Stimulated activated naive CD4-positive, alpha-beta T cell treated with Interleukin-2 at 50 U/mL for 16 hours (primary cell): ENCODE results near the gene KCNJ13.

Source experiments
- DNase-seq: peaks from one replicate; lab custom pipeline; 2025; lab: John Stamatoyannopoulos, UW

The KCNJ13 gene

DNA sequence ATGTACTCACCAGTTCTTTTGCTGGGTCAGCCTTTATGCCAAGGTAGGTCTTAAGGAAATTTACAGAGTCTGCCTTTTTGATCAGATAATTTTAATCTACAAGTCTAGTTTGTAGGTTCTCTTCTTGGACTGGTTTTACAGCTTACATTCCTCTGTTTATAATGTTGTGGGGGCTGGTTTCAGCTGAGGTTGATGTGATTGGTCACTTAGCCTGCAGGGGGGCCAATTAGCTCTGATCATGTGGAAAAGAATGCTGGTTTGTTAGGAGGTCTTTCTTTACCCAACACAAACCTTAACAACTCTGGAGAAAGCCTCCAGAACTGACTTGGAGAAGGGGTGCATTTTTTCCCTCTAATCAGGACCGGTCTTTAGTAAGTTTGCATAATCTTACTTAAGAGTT is at the start of gene KCNJ13:
TSS of gene KCNJ13 (minus strand) at position 131 of the 400 bp plus-strand sequence. CDS start 5,203 bp downstream, outside the sequence.
- DNase-seq: no peak

DNA sequence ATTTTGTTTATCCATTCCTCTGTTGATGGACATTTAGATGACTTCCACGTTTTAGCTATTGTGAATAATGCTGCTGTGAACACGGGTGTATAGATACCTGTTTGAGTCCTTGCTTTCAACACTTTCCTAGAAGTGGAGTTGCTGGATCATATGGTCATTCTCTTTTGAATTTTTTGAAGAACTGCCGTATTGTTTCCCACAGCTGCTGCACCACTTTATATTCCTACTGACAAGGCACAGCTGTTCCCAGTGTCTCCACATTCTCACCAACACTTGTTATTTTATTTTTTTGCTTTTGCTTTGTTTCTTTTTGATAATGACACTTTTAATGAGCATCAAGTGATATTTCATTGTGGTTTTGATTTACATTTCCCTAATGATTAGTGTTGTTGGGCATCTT is 41.4 kb upstream of the KCNJ13 start:
- no peak for DNase-seq

DNA sequence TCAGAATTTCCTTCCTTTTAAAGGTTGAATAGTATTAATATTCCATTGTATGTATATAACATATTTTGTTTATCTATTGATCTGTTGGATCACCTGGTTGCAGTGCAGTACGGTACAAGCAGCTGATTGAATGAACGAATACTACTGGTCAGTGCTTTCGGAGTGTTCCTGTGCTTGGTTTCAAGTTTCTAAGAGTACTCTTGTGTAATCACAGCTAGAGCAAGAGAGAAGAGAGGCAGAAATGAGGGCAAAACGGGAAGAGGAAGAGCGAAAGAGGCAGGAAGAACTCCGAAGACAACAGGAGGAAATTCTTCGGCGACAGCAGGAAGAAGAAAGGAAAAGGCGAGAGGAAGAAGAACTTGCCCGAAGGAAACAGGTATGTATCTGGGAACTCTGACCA is 40.3 kb upstream of the KCNJ13 start:
- no peak for DNase-seq

DNA sequence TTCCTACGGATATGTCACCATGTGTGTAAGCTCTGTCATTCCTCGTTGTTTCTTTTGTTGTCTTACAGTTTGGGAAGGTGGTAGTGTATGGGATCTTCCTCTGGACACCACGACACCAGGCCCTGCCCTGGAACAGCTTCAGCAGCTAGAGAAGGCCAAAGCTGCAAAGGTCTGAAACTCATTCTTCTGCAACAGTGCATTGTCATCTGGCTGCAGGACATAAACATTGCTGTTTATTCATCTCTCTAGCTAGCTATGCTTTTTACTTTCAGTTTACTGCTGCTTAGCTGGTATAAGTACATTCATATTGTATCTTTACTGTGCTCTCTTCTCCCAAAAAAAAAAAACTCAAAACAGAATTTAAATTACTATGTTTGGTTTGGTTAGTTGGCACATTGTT is 39.2 kb upstream of the KCNJ13 start:
- DNase-seq: no peak

DNA sequence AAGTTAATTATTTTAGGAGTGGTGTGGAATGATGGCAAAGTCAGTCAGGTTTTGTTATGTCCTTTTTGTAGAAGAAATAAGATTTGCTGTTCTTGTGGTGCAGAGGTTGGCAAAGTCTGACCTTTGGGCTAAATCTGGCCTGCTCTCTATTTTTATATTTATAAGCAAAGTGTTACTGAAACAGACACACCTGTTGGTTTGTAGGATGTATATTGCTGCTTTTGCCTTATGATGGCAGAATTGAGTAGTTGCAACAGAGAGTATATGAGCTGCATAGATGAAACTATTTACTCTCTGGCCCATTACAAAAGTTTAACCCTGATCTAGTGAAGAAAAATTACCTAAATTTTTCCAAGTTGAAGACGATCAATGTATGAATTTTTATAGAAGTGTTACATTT is 34.1 kb upstream of the KCNJ13 start:
- DNase-seq: no peak

DNA sequence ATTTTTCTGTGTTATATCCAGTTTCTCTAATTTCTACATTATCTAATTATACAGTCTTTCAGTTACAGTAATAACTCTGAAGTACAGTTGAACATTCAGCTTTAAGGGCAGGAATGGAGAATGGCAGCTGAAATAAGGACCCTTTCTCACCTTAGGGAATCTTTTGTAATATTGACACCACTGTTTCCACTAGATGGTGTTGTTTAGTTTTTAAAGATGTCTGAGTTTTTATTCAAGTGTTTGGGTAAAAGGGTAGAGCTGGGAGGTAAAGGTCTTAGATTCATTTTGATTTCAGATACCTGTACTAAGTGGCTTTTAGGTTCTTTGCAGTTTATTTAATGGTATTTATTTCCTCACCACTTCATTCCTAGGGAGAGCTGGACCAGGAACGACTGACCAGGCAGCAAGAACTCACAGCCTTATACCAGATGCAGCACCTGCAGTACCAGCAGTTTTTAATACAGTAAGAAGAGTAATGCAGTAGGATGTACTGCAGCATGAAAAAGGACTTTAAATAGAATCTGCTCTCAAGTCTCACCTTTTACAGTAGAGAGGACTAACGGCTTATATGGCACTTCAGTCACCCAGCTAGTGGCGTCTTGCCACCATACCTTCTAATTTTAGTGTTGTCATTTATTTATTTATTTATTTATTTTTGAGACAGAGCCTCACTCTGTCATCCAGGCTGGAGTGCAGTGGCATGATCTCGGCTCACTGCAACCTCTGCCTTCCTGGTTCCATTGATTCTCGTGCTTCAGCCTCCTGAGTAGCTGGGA is 33.2 kb upstream of the KCNJ13 start:
- DNase-seq: no peak

DNA sequence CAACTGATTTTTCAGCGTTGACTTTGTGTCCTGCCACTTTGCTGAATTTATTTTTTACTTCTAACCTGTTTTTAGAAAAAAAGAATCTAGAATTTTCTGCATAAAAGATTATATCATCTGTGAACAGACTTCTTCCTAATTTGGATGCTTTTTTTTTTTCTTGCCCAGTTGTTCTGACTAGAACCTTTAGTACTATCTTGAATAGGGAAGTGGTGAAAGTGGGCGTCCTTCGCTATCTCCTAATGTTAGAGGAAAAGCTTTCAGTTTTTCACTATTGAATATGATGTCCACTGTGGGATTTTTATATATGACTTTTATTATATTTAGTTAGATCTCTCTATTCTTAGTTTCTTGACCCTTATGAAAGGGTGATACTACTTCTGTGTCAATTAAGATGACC is 25.7 kb upstream of the KCNJ13 start:
- no peak for DNase-seq

DNA sequence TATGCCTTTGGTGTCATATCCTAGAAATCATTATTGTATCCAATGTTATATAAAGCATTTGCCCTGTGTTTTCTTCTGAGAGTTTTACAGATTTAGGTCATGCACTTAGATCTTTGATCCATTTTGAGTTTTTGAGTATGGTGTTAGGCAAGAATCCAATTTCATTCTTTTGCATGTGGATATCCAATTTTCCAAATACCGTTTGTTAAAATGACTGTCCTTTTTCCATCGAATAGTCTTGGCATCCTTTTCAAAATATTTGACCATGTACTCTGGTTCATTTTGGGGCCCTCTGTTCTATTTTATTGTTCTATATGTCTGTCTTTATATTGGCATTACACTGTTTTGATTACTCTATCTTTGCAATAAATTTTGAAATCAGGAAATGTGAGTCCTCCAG is 23.8 kb upstream of the KCNJ13 start:
- no peak for DNase-seq

DNA sequence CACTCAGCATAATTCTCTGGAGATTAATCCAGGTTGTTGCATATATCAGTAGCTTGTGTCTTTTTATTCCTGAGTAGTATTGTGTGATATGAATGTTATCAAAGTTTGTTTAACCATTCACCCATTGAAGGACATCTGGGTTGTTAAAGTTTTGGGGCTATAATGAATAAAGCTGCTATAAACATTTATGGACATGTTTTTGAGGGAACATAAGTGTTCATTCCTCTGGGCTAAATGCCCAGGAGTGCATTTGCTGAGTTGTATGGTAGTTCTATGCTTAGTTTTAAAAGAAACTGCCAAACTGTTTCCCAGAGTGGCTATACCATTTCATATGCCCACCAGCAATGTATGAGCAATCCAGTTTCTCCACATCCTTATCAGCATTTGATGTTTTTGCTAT is 21.8 kb upstream of the KCNJ13 start:
- no peak for DNase-seq

DNA sequence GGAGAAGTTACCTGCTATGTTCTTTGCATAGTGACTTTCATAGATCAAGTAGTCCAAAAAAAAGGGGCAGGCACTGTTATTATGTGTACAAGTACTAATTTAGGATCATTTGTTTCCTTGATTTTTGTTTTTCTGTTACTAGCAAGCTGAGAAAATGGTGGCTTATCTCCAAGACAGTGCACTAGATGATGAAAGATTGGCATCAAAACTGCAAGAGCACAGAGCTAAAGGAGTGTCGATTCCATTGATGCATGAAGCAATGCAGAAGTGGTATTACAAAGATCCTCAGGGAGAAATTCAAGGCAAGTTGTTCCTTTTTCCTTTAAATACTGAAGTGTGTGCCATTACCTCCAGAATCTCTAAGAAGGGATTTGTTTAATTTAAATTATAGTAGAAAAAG is 19.6 kb upstream of the KCNJ13 start:
- no peak for DNase-seq

DNA sequence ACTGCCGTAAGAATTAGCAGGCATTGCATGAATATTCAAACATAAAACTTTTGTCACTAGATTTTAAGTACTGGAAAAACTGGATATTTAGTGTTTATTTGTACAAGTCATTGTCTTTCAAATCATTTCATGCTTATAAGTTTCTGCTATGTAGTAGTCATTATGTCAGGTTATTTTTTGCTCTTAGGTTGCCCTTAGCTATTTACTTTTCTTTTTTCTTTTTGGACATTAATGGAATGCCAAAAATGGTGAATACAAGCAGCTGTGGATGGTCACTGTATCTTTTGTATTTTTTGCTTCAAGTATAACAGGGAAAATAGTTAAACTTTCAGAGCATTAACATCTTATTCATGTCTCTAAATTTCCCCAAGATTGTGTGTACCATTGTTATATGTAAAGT is 18.6 kb upstream of the KCNJ13 start:
- DNase-seq: no peak

DNA sequence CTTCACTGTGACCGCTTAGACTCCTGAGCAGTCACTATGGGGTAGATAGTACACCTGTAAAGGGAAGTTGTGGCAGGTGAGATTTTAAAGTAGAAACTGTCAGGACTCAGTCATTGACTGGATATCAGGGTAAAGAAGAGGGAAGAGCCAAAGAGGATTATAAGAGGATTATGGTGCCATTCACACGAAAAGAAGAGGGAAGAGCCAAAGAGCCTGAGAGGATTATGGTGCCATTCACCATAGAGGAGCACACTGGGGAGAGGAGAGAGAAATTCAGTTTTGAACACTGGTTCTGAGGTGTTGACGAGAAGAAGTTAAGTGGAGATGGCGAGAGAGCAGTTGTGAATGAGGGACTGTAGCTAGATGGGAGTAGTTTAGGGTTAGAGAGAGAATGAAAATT is 16.9 kb upstream of the KCNJ13 start:
- no peak for DNase-seq

DNA sequence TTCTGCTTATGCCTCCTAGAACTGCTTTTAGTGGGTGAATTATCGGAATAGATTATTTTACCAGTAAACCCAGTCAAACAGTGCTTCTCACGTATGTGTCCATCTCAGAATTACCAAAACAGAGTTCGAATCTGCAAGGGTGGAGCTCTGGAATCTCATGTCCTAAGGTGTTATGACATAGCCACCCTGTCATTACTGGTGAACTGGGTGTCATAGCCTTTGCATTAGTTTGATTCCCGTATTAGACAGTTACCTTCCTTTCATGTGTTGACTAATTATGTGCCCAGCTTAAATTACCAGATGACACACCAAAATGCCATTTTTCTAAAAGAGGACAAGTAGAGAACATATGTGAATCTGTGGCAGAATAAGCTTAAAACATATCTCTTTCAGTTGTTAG is 15.2 kb upstream of the KCNJ13 start:
- no peak for DNase-seq

DNA sequence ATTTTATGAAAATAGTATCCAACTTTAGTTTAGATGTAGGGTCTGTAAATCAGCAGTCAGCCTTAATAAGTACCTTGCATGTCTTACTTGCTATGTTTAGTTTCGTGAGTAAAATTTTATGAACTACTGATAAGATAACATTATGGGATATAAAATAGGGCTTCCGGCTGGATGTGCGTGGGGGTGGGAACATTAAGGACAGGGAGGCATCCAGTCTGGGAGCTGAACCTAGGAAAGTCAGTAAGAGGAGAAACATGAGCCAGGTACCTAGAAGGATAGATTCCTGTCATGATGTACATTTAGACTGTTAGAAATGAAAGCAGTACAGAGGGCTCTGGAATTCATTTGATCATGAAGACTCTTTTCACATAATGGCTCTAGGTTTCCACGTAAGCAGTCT is 12.7 kb upstream of the KCNJ13 start:
- no peak for DNase-seq

DNA sequence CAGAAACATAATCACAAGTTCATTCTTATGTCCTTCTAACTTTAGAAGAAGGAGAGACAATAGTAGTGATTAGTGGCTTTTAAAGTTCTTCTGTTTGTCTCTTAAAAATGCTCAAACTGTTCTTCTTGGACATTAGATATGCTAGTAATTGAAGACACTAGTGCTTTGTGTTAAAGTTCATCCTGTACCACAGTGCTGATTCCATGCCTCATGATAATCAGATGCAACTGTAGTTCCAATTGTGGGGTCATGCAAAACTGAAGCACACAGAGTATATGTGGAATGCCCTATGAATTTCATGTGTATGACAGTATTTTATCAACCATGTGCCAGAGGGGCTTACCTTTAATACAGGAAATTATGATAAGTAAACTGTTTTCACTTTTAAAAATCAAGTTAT is 11.4 kb upstream of the KCNJ13 start:
- DNase-seq: no peak

DNA sequence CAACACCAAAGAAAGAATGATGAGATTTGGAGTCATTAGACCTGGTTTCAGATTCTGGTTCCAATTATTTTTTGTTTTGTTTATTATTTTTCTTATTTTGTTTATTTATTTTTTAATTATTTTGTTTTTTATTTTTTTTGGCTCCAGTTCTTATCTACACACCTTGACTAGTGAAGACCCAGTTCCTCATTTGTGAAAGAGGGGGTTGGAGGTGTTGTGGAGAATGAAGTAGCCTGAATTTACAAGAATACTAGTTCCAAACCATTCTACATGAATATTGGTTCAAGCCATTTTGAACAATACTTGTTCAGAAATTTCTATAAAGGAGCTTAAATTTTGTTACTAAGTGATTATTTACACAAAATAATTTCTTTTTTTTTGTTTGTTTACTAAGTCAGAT is 6.9 kb upstream of the KCNJ13 start:
- no peak for DNase-seq

DNA sequence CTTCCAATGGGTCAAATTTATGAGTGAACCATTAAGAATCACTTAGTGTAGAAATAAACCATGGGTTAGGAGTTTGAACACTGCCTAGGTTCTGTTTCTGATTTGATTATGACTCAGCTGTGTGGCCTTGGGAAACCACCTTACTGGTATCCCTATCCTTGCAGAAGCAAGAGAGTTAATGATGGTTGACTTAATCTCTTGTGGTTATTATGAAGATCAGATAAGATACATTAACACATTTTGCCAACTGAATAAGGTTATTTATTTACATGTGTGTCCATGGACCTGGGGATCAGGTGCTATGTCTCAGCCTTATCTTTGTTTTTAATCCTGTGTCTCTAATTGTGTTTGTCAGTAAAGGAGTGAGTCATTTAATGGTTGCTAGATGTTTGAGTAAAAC is 5.4 kb upstream of the KCNJ13 start:
- peak; percentile 11 for DNase-seq

DNA sequence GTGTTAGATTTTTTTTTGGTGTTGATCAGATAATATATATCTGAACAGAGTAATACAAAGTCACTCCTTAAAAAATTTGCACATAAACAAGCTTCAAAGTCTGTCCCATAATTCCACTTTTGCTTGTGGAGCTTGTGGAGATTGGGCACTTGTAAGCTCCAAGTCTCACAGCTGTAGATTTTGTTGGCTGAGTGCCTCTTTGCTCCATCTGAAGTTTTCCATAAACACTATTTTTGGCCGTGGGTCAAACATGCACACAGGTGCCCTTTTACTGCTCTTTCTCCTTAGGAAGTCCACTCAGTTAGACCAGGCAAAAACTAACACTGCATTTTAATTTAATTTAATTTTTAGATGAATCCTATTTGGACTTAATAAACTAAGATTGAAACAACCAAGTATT is 3.6 kb upstream of the KCNJ13 start:
- no peak for DNase-seq

DNA sequence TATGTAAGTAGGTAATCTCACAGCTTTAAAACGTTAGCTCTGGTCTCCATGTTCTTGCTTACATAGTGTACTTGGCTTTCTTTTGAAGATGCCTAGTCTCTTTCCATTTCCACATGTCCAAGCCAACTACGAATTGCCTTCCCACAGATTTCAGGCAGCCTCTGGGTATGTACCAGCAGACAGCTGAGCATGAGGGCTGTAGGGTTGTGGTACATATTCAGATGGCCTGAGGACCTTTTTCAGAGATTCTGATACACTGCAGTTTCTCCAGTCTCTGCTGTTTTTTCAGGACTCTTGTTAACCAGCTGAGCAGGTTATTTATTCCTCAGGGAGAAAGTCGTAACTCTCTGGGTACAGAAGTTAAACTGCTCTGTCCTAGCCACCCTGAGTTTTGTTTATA is 3.1 kb upstream of the KCNJ13 start:
- no peak for DNase-seq

DNA sequence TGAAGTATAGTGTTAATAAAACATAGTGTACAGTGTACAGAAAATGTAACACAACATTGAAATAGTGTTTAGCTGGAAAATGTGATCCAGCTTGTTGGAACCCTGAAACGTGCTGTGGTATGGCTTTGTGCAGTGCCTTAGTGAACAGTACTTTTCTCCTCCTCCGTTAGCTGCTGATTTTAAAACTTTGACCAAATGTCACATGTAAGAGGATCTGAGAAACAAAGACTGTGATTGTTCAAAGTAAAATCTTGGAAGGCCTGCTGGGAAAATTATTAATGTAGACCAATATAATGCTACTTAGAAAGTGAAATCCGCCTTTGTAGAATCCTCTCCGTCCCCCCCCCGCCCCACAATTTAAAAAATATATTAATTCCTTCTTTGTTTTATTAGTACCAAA is 911 bp upstream of the KCNJ13 start:
- DNase-seq: no peak

DNA sequence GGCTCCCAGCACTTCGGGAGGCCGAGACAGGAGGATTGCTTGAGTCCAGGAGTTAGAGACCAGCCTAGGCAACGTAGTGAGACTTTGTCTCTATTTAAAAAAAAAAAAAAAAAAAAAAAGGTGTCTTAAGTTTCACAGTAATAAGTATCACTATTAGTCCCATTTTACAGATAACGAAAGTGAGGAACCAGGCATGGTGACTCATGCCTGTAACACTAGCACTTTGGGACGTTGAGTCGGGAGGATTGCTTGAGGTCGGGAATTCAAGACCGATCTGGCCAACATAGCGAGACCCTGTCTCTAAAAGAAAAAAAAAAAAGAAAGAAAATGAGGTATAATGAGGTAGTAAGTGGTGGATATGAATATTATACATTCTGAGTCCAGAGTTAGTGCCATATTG is 2.5 kb downstream of the KCNJ13 start:
- no peak for DNase-seq

DNA sequence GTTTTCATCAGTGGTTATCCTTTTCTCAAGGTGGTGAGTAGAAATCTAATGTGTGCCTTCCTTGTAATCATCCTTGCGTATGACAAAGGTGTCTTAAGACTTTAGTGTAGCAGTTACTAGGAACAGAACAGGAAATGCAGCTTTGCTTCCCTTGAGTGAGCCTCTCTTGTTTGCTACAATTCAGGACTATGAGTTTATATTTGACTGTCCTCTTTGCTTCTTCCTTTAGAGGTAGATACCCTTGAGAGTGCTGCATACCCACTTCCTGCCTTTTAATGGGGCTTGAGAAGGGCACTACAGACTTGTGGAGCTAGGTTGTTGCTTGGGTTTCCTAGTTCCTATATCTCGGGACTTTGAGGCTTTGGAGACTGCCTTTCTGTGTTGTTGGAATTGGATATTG is 3.8 kb downstream of the KCNJ13 start:
- no peak for DNase-seq

DNA sequence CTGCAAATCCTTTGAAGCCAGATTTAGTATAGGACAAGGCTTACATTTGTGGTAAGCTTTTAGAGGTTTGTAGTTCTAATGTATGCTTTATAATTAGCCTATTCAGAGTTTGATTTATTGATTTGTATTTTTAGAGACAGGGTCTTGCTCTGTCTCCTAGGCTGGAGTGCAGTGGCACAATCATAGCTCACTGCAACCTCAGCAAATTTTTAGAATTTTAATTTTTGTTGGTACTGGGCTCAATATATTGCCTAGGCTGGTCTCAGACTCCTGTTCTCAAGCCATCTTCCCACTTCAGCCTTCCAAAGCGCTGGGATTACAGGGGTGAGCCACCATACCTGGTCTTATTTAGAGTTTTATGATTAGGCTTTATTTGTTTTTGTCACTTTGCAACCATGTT is 4.5 kb downstream of the KCNJ13 start:
- no peak for DNase-seq

DNA sequence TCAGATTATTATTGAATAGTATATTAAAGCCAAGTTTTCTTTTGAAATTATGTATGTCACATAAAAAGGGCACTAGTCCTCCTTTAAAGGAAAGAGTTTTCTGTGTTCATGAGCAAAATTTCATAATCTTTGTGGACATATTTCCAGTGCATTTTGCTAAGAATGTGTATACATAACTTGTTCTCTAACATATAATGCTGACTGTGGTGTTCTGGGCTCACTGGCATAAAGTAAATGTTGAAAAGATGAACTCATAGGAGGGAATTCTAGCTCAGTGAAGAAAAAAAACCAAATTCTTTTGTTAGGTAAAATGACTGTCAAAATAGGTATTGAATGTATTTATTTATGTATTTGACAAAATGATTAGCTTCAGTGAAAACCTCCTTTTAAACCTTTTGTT is 6.2 kb downstream of the KCNJ13 start:
- DNase-seq: no peak

DNA sequence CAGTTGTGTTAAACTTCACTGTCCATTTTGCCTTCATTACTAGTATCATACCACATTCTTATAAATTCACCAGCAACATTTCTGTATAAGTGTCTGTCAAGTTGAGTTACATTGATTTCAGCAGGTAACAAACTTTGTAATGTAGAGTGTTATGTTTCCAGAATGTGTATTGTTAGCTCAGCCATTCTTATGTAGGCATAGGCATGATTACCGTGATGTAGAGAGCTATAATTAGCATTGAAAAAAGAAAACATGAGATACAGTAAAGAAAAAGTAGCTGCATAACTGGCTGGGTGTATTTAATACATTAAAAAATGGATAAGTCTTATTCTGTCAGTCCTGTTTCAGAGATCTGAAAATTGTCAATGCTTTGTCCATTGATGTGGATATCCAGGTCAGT is 8.5 kb downstream of the KCNJ13 start:
- DNase-seq: no peak
